ENCODE measurements around the gene EFCAB6.

GRCh38 chr22:43635101-43635500 is 177.0 kb downstream of the EFCAB6 start:
- TF ChIP-seq POLR2AphosphoS5 (IDR thresholded peaks at IDR 0.05): no peak
- no peak for TF ChIP-seq CTCF (IDR thresholded peaks at IDR 0.05)

Data from breast epithelium (tissue), 3 donors.